H9 (cell line): ENCODE data around the gene KANSL3. TPM values are rescaled to one million over a fixed set of nuclear protein-coding genes. Genes with fewer than 3 reads are reported as not detected.

ENCODE experiments used
- DNase-seq: peaks from one replicate; pipeline ENCODE4 v3.0.0-alpha.2; 2017
- H2AFZ ChIP-seq: one replicate; pipeline ENCODE4 v1.6.1; 2013; ENCODE audit warnings: mild to moderate bottlenecking, low read length, control low read depth, moderate library complexity
- H2AK5ac ChIP-seq: 2 replicates; pipeline ENCODE4 v1.6.1; 2013; ENCODE audit warnings: low read length, control low read depth, mixed read lengths; ENCODE audit not compliant: insufficient read length
- H2BK120ac ChIP-seq: one replicate; pipeline ENCODE4 v1.6.1; 2013; ENCODE audit warnings: low read depth, mild to moderate bottlenecking, low read length, control low read depth, inconsistent platforms; ENCODE audit not compliant: poor library complexity, severe bottlenecking
- H2BK12ac ChIP-seq: 2 replicates; pipeline ENCODE4 v1.6.1; 2013; ENCODE audit warnings: low read length, control low read depth, mixed read lengths, low read depth; ENCODE audit not compliant: insufficient read length
- H2BK15ac ChIP-seq: 2 replicates; pipeline ENCODE4 v1.6.1; 2013; ENCODE audit warnings: low read depth, low read length, control low read depth
- H2BK20ac ChIP-seq: one replicate; pipeline ENCODE4 v1.6.1; 2013; ENCODE audit warnings: low read depth, mild to moderate bottlenecking, low read length, control low read depth, inconsistent platforms; ENCODE audit not compliant: poor library complexity, severe bottlenecking
- H2BK5ac ChIP-seq: 2 replicates; pipeline ENCODE4 v1.6.1; 2013; ENCODE audit warnings: low read length, control low read depth, mixed read lengths; ENCODE audit not compliant: insufficient read length
- H3K14ac ChIP-seq: 2 replicates; pipeline ENCODE4 v1.6.1; 2013; ENCODE audit warnings: low read length, control low read depth; ENCODE audit not compliant: insufficient read depth
- H3K18ac ChIP-seq: 2 replicates; pipeline ENCODE4 v1.6.1; 2013; ENCODE audit warnings: low read depth, mild to moderate bottlenecking, mixed read lengths, low read length, control low read depth; ENCODE audit not compliant: insufficient read length
- H3K23ac ChIP-seq: 2 replicates; pipeline ENCODE4 v1.6.1; 2013; ENCODE audit warnings: low read length, control low read depth, mixed read lengths, low read depth; ENCODE audit not compliant: insufficient read length
- H3K23me2 ChIP-seq: 2 replicates; pipeline ENCODE4 v1.6.1; 2013; ENCODE audit warnings: low read depth, mild to moderate bottlenecking, mixed read lengths, low read length, control low read depth; ENCODE audit not compliant: insufficient read length, poor library complexity, severe bottlenecking
- H3K27ac ChIP-seq: 2 replicates; pipeline ENCODE4 v1.5.1; 2013; ENCODE audit warnings: low read length, control low read depth, mixed read lengths, low read depth; ENCODE audit not compliant: insufficient read length
- H3K27me3 ChIP-seq: 2 replicates; pipeline ENCODE4 v1.6.1; 2013; ENCODE audit warnings: low read length, control low read depth, inconsistent platforms; ENCODE audit not compliant: insufficient read depth
- H3K4ac ChIP-seq: 2 replicates; pipeline ENCODE4 v1.6.1; 2013; ENCODE audit warnings: low read depth, mild to moderate bottlenecking, control low read depth, inconsistent platforms, low read length, moderate library complexity
- H3K4me1 ChIP-seq: 2 replicates; pipeline ENCODE4 v1.6.1; 2013; ENCODE audit warnings: low read length, control low read depth, inconsistent platforms; ENCODE audit not compliant: insufficient read depth
- H3K4me2 ChIP-seq: 2 replicates; pipeline ENCODE4 v1.6.1; 2013; ENCODE audit warnings: low read length, control low read depth, mixed read lengths; ENCODE audit not compliant: insufficient read length, insufficient read depth
- H3K56ac ChIP-seq: 2 replicates; pipeline ENCODE4 v1.6.1; 2013; ENCODE audit warnings: low read depth, mild to moderate bottlenecking, mixed read lengths, low read length, control low read depth; ENCODE audit not compliant: insufficient read length
- H3K79me1 ChIP-seq: 2 replicates; pipeline ENCODE4 v1.6.1; 2013; ENCODE audit warnings: low read depth, mild to moderate bottlenecking, moderate library complexity, low read length, control low read depth, inconsistent platforms; ENCODE audit not compliant: insufficient read depth, poor library complexity, severe bottlenecking
- H3K79me2 ChIP-seq: 2 replicates; pipeline ENCODE4 v1.6.1; 2013; ENCODE audit warnings: low read length, control low read depth, inconsistent platforms; ENCODE audit not compliant: insufficient read depth
- H3K9ac ChIP-seq: 2 replicates; pipeline ENCODE4 v1.6.1; 2013; ENCODE audit warnings: low read length, control low read depth, mixed read lengths; ENCODE audit not compliant: insufficient read length; ENCODE audit errors: extremely low read depth
- H3K9me3 ChIP-seq: one replicate; pipeline ENCODE4 v1.6.1; 2013; ENCODE audit warnings: low read depth, low read length, inconsistent platforms; ENCODE audit not compliant: control insufficient read depth
- H3T11ph ChIP-seq: one replicate; pipeline ENCODE4 v1.6.1; 2013; ENCODE audit warnings: mild to moderate bottlenecking, low read length, control low read depth, inconsistent platforms
- H4K20me1 ChIP-seq: one replicate; pipeline ENCODE4 v1.6.1; 2013; ENCODE audit not compliant: control insufficient read depth, insufficient read length, insufficient read depth
- H4K5ac ChIP-seq: 2 replicates; pipeline ENCODE4 v1.6.1; 2013; ENCODE audit warnings: low read depth, mild to moderate bottlenecking, mixed read lengths, low read length, control low read depth; ENCODE audit not compliant: insufficient read length
- H4K8ac ChIP-seq: replicated peaks from 2 replicates; pipeline ENCODE4 v1.6.1; 2013; ENCODE audit warnings: low read length, control low read depth, mixed read lengths, low read depth; ENCODE audit not compliant: insufficient read length
- H4K91ac ChIP-seq: 2 replicates; pipeline ENCODE4 v1.6.1; 2013; ENCODE audit warnings: low read depth, mild to moderate bottlenecking, moderate library complexity, mixed read lengths, low read length, control low read depth; ENCODE audit not compliant: insufficient read length
- H3K27ac Mint-ChIP-seq, 3 experiments: 2 replicates in 2 of 3; 3 replicates in 1 of 3; pipeline ENCODE4 v1.8.0; 2020 to 2021; ENCODE audit warnings: mixed read lengths in 3 of 3, mild to moderate bottlenecking in 1 of 3, moderate library complexity in 1 of 3
- H3K27me3 Mint-ChIP-seq: 2 replicates; pipeline ENCODE4 v1.8.0; 2021; ENCODE audit warnings: low read depth, mild to moderate bottlenecking, moderate library complexity, mixed read lengths
- H3K36me3 Mint-ChIP-seq, 3 experiments: 2 replicates in 2 of 3; 3 replicates in 1 of 3; pipeline ENCODE4 v1.8.0; 2020 to 2021; ENCODE audit warnings: low read depth in 3 of 3, mixed read lengths in 3 of 3; ENCODE audit not compliant: insufficient read depth in 1 of 3
- H3K4me1 Mint-ChIP-seq, 2 experiments: 2 replicates each; pipeline ENCODE4 v1.8.0; 2020; ENCODE audit warnings: mixed read lengths in 2 of 2
- H3K4me3 Mint-ChIP-seq, 2 experiments: 2 replicates in 1 of 2; 3 replicates in 1 of 2; pipeline ENCODE4 v1.8.0; 2020 to 2021; ENCODE audit warnings: mild to moderate bottlenecking in 2 of 2, mixed read lengths in 2 of 2, moderate library complexity in 1 of 2
- H3K9me3 Mint-ChIP-seq, 2 experiments: 2 replicates in 1 of 2; 3 replicates in 1 of 2; pipeline ENCODE4 v1.8.0; 2020; ENCODE audit warnings: mild to moderate bottlenecking in 2 of 2, mixed read lengths in 2 of 2, moderate library complexity in 1 of 2
- WGBS: extraction: QIAGEN DNeasy Blood & Tissue Kit; methylation state at CpG from one replicate; pipeline ENCODE4 v1.1.7; 2013; ENCODE audit warnings: missing lambda C conversion rate, low lambda C conversion rate, mixed read lengths; ENCODE audit not compliant: insufficient read length; ENCODE audit errors: extremely low coverage; 5-methylcytosine and 5-hydroxymethylcytosine counted together
- total RNA-seq: library from RNA; stranded (reverse); gene quantifications from 2 replicates; pipeline ENCODE4 v1.2.1, GENCODE V29; 2021
- TF ChIP-seq, protein P1 (sequence below): fragments of 200-600 bp; sonication (generic); conservative IDR thresholded peaks from 3 replicates; pipeline ENCODE4 v1.8.0; 2021; ENCODE audit warnings: antibody characterized with exemption, mild to moderate bottlenecking

Gene KANSL3
- total RNA-seq, 1 experiment from 2014 or later: 35.7 TPM

DNA sequence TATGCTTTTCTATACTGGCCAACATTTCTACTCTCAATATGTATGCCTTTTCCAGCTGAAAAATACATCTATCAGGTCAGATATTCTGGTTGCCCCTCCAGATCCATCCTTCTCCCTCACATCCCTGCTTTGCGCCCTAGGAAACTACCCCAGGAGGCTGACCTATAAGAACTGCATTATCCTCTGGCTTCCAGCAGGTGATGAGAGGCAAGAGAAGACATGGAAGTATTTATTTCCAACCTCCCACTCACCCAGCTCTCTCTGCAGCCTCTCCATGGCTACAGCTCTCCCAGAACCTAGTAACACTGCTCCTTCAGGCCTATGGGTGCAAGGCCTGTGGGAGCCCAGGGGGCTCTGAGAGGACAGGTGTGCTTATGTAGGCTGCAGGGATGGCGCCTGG, 58.7 kb downstream of the KANSL3 start:
- no peak overlapping the region for H2AFZ ChIP-seq
- no peak overlapping the region for H2BK15ac ChIP-seq
- H3K27ac ChIP-seq: no peak overlapping the region
- H3K79me2 ChIP-seq: no peaks in the 10 kb centered on the region
- Mint-ChIP-seq H3K9me3 (no peaks in the 10 kb centered on the region), H3K4me1 (no peaks in the 10 kb centered on the region), H3K27me3 (no peaks in the 10 kb centered on the region), H3K27ac (no peak overlapping the region), H3K36me3 (no peaks in the 10 kb centered on the region), H3K4me3 (no peak overlapping the region)
- H2BK120ac ChIP-seq: no peak overlapping the region
- no peaks in the 10 kb centered on the region for H3K9me3 ChIP-seq
- no peak overlapping the region for H3K4me2 ChIP-seq
- no peak overlapping the region for H4K5ac ChIP-seq
- no peak overlapping the region for H2BK12ac ChIP-seq
- H3T11ph ChIP-seq: no peak overlapping the region
- H3K56ac ChIP-seq: no peak overlapping the region
- no peak overlapping the region for H2BK5ac ChIP-seq
- WGBS: no CpG with 5 or more reads among the region's 2 CpGs
- H3K79me1 ChIP-seq: no peaks in the 10 kb centered on the region
- H3K14ac ChIP-seq: no peak overlapping the region
- no peak overlapping the region for H4K91ac ChIP-seq
- no peak overlapping the region for H2BK20ac ChIP-seq
- H3K4me1 ChIP-seq: no peaks in the 10 kb centered on the region
- H3K23me2 ChIP-seq: no peaks in the 10 kb centered on the region
- H3K27me3 ChIP-seq: no peaks in the 10 kb centered on the region
- no peak overlapping the region for H3K18ac ChIP-seq
- H4K20me1 ChIP-seq: no peaks in the 10 kb centered on the region
- no peak overlapping the region for H3K23ac ChIP-seq
- TF ChIP-seq, protein P1, sequence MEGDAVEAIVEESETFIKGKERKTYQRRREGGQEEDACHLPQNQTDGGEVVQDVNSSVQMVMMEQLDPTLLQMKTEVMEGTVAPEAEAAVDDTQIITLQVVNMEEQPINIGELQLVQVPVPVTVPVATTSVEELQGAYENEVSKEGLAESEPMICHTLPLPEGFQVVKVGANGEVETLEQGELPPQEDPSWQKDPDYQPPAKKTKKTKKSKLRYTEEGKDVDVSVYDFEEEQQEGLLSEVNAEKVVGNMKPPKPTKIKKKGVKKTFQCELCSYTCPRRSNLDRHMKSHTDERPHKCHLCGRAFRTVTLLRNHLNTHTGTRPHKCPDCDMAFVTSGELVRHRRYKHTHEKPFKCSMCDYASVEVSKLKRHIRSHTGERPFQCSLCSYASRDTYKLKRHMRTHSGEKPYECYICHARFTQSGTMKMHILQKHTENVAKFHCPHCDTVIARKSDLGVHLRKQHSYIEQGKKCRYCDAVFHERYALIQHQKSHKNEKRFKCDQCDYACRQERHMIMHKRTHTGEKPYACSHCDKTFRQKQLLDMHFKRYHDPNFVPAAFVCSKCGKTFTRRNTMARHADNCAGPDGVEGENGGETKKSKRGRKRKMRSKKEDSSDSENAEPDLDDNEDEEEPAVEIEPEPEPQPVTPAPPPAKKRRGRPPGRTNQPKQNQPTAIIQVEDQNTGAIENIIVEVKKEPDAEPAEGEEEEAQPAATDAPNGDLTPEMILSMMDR: peak; percentile 35
- H3K4ac ChIP-seq: no peak overlapping the region
- no peak overlapping the region for H4K8ac ChIP-seq
- H2AK5ac ChIP-seq: no peak overlapping the region
- DNase-seq: no peak
- no peak overlapping the region for H3K9ac ChIP-seq
